GM19035 (cell line): ENCODE measurements around the gene SLC2A9.
"Not testable (repeated sequence)": the region's sequence is repeated elsewhere in the genome, so short reads cannot be mapped to it uniquely, and the experiment has no call there.

Experiments
- ATAC-seq: cut with Tn5 transposase; IDR thresholded peaks from one replicate; pipeline ENCODE4 v1.9.1; 2021; ENCODE audit not compliant: unreplicated experiment

Gene SLC2A9

GRCh38 chr4:9999956-10000561 lies 21.2 kb downstream of the SLC2A9 start:
- ATAC-seq = peak; percentile 57

GRCh38 chr4:9997886-9998285 lies 23.4 kb downstream of the SLC2A9 start:
- no peak for ATAC-seq

DNA sequence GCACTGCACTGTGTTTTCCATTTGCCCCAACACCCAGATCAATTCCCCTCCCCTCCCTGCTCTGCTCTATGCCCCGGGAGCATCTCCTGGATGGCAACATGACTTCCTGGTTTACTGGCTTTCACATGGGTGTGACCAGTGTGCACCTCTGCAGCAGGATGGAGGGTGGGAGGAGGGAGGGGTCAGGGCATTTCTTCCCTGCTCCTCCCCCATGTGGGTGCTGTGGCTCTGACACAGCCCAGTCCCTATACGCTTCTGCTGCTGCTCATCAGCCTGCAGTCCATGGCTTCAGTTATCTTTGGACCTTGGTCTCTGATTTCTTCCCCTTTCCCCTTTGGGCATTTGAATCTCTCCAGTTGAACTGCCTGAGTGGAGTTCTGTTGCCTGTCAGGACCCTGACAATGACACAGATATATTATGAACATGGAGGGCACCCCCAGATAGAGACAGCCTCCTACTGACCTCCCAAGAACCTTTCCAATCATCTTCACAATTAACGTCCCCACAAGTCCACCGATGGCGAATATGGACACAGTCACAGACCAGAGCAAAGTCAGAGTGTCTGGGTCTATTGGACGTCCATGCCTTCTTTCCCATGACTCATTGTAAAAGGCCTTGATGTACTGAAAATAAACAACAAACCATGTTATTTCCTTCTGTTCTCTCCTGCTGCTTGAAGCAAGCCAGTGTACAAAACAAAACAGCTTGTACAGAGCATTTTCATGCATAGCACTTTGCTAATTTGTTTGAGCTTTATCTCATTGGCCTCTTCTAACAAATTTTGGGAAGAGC lies 24.8 kb downstream of the SLC2A9 start:
- no peak for ATAC-seq

DNA sequence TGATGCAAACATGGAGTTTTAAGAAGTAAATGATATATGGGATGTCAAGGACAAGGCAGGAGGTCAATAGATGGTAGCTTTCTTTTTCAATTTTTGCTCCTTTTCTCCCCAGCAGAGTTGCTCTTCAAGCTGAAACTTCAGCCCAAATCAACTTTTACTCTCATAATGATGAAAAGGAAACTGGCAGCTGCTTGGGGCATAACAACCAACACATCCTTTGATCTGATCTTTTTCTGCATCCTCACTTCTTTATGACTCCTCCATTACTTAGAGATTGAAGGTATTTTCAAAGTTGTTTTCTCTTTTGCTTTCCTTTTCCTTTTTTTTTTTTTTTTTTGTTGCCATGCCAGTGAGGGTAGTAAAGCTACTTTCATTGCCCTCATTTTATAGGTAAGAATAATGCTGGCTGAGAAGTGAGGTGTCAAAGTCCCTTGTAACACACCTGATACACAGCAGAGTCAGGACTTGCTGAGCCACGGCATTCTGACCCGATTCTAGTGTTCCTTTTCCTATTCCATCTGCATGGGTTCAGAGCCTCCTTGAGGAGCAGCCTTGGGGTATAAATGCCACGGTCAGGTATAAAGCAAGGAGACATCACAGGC lies 26.9 kb downstream of the SLC2A9 start:
- ATAC-seq = peak; percentile 65

DNA sequence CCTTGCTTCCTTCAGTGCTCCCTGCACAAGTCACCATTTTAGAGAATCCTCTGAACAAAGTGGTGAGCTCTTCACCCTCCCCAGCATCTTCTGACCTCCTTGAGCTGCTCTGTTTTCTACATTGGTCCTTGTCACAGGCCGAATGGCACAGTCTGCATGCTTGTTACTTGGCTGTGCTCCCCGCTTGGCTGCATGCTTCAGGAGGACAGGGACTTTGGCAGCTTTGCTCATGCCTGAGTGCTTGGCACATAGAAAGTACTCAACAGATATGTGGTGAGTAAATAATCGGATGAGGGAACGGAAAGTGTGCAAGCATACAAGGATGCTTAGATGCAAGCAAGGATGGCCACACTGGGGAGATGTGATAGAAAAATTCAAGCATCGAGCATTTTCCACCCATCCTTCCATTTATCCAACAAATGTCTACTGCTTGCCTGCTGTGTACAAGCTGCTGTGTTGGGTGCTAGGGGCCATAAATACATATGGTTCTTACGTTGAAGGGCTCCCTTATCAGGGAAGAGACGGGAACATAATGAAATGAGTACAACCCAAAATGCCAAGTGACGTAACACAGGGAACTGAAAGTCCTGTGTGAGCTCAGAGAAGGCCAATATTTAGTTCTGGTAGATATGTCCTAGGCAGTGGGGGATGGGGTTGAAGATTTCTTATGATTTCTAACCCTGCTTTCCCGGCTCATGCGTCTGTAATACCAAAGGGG lies 31.2 kb downstream of the SLC2A9 start:
- ATAC-seq = no peak

DNA sequence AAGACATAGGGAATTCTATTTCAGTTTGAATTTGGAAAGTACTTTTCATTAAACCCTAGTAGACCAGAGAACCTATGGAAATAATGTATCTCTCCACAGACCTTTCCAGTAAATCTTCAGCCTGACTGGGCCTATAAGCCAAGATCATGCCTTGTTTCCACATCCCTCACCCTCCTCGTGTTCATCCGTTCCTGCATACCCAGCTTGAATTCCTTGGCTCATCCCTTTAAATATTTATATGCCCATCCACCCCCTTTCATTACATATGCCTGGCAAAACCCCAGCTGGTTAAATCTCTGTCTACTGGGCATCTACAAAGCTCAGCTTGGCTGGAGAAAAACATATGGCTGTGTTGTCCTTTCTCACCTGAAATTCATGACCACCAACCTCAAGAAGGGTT lies 32.4 kb downstream of the SLC2A9 start:
- ATAC-seq = no peak

DNA sequence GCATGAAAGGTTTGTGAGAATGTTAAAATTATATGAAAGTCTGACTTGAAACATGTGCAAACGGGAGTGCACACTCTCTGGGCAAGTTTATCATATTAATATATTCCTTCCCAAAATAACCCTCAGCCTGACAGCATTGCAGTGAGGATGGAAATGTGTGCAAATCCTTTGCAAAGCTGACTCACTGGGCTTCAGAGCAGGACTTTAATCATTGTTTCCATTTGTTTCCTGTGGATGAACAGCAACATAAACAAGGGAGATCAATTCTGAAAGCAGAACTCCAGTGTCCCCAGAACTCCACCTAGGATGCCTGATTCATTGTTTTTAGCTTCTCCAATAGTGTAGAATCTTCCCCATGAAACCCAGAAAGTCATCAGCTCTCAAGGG lies 32.9 kb downstream of the SLC2A9 start:
- no peak for ATAC-seq

DNA sequence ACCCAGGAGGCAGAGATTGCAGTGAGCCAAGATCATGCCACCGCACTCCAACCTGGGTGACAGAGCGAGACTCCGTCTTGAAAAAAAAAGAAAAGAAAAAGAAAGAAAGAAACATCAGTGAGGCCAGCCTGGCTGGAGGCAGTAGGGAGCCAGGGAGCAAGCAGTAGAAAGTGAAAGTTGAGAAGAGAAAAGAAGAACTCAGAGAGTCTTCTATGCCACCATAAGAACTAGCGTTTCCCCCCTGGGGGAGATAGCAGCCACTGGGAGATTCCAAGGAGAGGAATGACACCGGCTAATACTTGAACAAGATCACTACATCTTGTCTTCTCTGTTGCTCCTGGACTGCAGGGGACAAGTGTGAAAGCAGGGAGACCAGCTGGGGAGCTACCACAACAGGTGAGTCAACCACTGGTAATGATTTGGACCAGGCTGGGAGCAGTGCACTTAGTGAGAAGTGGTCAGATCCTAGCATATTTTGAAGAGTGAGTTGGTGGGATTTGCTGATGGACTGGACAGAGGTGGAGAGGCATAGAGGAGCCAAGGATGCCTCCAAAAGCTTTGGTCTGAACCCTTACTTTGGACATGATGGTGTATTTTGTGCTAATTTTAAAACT lies 33.4 kb downstream of the SLC2A9 start:
- peak; percentile 57 for ATAC-seq

DNA sequence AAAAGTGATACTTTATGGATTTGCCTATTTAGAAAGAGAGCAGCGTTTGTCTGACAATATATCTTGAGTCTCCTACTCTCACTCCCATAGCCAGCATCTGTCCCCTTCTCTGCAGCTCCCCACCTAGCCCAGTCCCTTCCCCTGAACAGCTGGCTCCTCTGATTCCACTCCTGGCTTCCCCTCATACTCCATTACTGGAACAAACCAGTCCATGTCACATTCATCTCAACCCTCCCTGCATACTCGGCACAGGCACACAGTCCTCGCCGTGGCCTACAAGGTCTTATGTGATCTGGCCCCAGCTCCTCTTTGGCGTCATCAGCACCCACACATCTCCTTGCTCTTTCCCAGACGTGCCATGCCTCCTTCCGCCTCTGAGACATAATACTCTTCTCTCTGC lies 36.7 kb downstream of the SLC2A9 start:
- no peak for ATAC-seq

GRCh38 chr4:9983211-9983610 lies 38.1 kb downstream of the SLC2A9 start:
- ATAC-seq = no peak

GRCh38 chr4:9981899-9982298 lies 39.4 kb downstream of the SLC2A9 start:
- ATAC-seq = not testable (repeated sequence)

DNA sequence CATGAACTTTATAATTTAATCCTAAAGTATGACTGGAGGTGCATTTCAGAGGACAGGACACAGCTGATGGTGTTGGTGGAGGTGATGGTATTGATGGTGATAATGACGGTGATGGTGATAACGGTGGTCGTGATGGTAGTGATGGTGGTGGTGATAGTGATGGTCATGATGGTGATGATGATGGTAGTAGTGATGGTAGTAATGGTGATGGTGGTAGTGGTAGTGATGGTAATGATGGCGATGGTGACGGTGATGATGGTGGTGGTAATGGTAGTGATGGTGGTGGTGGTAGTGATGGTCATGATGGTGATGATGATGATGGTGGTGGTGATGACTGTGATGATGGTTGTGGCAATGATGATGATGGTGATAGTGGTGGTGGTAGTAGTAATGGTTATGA lies 40.4 kb downstream of the SLC2A9 start:
- no peak for ATAC-seq

GRCh38 chr4:9979101-9979701 lies 42.1 kb downstream of the SLC2A9 start:
- no peak for ATAC-seq

- no peak for ATAC-seq
Observed at GRCh38 chr4:9977518-9978031, 43.7 kb downstream of the SLC2A9 start.

- ATAC-seq = no peak
Observed at GRCh38 chr4:9976781-9977180, 44.5 kb downstream of the SLC2A9 start.

DNA sequence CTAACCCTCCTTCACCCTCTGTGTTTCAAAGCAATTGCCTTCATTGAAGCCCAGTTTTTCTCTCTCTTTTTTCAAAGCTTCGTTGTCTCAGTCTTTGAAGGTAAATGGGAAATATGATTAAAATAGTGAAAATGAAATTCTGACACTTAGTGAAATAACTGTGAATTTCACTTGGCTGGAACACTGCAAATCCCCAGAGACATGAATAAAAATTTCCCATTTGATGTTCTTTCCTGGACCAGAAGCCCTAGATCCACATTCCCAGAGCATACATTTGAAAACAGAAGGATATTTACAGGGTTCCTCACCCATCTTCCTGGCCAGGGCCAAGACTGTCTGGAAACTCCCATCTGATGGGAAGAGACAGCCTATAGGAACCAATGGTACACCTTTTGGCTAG lies 45.0 kb downstream of the SLC2A9 start:
- no peak for ATAC-seq

- ATAC-seq = no peak
Observed at GRCh38 chr4:9971711-9972110, 49.6 kb downstream of the SLC2A9 start.

GRCh38 chr4:9970399-9971011 lies 50.8 kb downstream of the SLC2A9 start:
- ATAC-seq = peak; percentile 80

- peak; percentile 6 for ATAC-seq
Observed at GRCh38 chr4:9969526-9970398, 51.5 kb downstream of the SLC2A9 start.
